B cell (primary cell): Measurements from ENCODE around the gene LYZL2.
"Not testable (repeated sequence)": the region's sequence is repeated elsewhere in the genome, so short reads cannot be mapped to it uniquely, and the experiment has no call there.

Experiments
- CTCF ChIP-seq: fragments of 200-600 bp; IDR thresholded peaks from one replicate; pipeline ENCODE4 v1.8.0; 2022; ENCODE audit warnings: antibody characterized with exemption, mild to moderate bottlenecking
- EZH2 ChIP-seq: IDR thresholded peaks from 2 replicates; pipeline ENCODE4 v1.6.1; 2012; ENCODE audit warnings: borderline replicate concordance, low read depth, mild to moderate bottlenecking, moderate library complexity, low read length; ENCODE audit not compliant: insufficient read depth, poor library complexity, severe bottlenecking

- TF ChIP-seq CTCF, EZH2: not testable (repeated sequence)
These were observed 22.2 kb upstream of the LYZL2 start for GRCh38 chr10:30651470-30652397.
